NCI-H460 (cell line): ENCODE results near the gene KCNA1. TPM values are rescaled to one million over a fixed set of nuclear protein-coding genes. Genes with fewer than 3 reads are reported as not detected.

Experiments used
- DNase-seq: peaks from one replicate; pipeline ENCODE4 v3.0.0-alpha.2; 2016; ENCODE audit warnings: low read depth; ENCODE audit errors: extremely low read depth
- total RNA-seq: library from RNA; depleted of rRNA; stranded (reverse); fragments of >200 nt; shearing (Covaris generic); gene quantifications from 2 replicates; pipeline ENCODE4 v1.2.3, GENCODE V29; 2014

Gene KCNA1
- total RNA-seq, 1 experiment from 2014 or later = not detected

GRCh38 chr12:4910502-4911315, 1.0 kb downstream of the KCNA1 start:
- no peak for DNase-seq

GRCh38 chr12:4911316-4911994, 1.8 kb downstream of the KCNA1 start:
- DNase-seq = no peak

GRCh38 chr12:4914720-4915119, 5.0 kb downstream of the KCNA1 start:
- no peak for DNase-seq

DNA sequence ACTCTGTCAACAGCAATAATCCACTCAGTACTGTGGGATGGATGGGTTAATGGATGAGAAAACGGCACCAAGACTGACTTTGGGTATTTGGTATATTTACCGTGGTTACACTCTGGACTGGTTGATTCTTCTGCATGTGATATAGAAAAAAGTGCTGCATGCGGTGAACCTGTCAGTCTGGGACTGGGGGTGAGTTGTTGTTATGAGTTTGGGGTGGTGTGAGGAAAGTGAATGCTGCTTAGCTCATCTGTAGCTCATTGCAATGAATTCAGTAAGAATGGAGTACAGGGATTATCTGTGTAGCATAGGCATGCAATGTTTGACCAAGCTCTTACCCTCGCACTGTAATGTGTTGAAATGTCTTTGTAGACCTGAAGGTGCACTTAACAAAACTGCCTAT, 6.0 kb downstream of the KCNA1 start:
- no peak for DNase-seq

- no peak for DNase-seq
Observed at GRCh38 chr12:4918950-4919660, 9.4 kb downstream of the KCNA1 start.

- DNase-seq = no peak
Observed at GRCh38 chr12:4932576-4932975, 22.9 kb downstream of the KCNA1 start.

- no peak for DNase-seq
Observed at GRCh38 chr12:4933411-4933810, 23.7 kb downstream of the KCNA1 start.

DNA sequence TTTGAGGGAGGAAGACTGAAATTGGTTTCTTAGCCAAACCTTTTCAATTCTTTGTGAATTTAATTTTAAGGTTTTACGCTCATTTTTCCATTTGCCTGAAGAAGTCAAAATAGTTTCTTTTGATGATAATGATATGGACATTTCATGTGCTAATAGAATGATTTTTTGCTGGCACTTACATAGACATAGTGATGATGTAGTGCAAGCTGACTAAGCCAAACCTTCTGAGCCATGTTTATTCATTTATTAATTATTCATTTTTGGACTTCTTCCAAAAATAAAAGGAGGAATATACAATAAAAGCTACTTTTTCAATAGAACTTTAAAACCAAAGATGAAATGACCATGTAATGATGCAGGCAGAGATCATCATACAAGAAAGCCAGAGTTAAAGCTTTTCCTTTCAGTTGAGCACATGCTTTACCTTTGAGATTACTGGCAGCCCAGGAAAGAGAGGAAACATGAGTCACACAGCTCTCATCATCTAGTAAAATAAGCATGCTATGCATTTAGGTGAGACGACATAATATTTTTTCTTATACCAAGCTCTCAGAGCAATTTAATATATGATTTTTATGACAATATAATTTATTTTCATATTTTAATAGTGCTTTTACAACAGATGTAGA, 24.8 kb downstream of the KCNA1 start:
- DNase-seq = no peak

DNA sequence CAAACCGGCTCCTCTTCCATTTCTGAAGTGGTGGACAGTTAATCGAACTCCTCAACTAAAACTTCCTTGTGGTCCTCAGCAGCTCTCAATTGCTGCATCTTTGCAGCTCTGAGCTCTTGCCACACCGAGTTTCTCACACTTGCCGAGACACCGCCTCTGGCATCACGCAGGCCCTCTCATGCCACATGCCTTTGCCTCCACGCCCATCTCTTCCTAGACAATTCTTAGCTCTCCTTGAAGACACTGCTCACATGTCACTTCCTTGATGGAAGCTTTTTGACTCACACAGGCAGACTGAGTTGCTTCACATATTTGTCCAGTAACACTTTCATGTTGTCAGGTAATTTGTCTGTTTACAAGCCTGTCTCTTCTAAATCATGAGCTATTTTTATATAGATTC, 29.2 kb downstream of the KCNA1 start:
- DNase-seq = no peak

DNA sequence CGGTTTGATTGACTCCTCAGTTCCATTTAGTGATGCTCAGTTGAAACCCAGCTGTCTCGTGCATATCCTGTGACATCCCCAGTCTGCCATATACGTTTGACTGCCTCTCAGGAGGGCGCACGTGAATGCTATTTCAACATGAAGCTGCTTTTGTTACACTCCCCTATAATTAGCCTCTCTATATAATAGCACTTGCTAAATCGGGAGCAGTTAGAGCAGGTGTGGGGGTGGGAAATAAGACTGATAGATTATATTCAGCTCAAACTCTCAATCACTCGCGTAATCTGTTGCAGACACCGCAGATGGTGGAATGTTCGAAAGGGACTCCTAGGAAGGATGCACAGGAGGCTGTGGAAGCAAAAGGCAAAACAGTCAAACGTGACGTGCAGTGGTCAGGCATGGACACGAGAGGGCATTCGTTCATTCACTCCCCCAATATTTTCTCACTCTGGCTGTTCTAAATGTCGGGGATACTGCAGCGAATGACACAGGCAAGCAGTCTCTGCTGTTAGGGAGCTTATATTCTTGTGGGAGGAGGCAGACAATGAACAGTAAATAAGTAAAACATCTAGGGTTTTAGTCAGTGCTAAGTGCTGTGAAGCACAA, 29.8 kb downstream of the KCNA1 start:
- no peak for DNase-seq

DNA sequence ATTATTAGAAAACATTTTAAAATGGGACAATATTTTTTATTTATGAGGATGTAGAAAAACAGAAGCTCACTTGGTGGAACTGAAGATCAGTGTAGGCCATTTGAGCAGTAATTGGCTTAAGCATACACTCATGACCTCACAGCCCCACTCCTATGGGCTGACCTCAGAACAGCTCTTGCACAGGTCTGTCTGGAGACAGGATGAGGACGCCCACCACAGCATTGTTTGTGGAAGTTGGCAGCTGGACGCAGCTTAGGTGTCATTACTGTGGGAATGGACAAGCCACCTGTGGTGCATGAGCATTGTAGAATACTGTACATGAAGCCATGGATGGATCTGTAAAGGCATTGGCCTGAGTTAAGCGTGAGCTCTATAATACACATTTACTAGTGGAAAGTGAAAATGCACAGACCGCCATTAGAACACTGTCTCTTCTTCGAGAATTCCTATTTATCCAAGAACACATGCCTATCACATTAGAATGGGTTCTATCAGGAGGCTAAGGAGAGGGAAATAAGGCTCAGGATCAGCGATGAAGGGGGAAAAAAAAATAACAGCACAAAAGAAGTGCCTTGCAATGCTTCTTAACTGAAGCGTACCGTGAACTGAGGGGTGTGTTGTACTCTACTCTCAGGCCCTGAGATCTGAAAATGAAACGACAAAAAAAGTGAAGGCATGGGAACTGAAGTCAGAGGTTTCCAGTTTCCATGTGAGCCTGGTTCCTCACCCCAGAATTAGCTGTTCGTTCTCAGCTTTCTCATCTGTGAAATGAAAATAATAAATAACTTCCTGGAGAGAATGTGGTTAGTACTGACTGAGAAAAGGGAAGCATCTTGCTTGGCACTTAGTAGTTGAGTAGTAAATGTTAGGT, 33.6 kb downstream of the KCNA1 start:
- DNase-seq = no peak

DNA sequence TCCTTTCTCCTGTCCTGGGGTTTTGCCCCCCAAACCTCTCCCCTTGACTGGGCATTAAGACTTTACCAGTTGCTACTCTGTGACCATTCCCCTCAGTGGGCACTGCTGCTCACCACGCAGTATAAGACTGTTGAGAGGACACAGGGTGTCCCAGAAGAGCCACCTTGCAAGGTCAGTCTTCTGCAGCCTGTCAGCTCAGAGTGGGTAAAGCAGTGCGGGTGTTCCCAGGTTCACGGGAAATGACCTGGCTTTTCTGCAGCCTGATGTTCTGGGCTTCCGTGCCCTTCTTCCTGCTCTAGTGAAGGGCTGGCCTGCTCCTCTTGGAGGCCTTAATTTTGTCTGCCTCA, 34.2 kb downstream of the KCNA1 start:
- DNase-seq = no peak

GRCh38 chr12:4947253-4947652, 37.5 kb downstream of the KCNA1 start:
- DNase-seq = no peak

- DNase-seq = no peak
Observed at GRCh38 chr12:4951083-4951482, 41.4 kb downstream of the KCNA1 start.

DNA sequence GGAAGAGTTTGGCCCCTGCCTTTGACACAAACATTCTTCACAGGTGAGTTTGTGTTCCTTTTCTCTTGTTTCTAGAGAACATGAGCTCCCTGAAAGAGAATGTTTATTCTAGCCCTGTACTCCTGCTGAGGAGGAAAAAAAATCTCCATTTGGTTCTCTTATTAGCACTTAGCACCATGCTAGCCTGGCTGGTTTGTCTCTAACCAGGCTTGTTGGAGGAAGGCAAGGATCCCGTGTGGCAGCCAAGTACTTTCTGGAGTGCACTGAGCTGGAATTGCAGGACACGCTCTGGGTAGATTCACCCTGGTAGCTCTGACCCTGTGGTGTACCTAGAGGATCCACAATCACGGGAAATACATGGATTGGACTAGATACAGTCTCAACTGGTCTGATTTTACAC, 41.9 kb downstream of the KCNA1 start:
- DNase-seq = no peak

- no peak for DNase-seq
Observed at GRCh38 chr12:4954621-4955354, 45.1 kb downstream of the KCNA1 start.

- DNase-seq = no peak
Observed at GRCh38 chr12:4956054-4956453, 46.3 kb downstream of the KCNA1 start.

DNA sequence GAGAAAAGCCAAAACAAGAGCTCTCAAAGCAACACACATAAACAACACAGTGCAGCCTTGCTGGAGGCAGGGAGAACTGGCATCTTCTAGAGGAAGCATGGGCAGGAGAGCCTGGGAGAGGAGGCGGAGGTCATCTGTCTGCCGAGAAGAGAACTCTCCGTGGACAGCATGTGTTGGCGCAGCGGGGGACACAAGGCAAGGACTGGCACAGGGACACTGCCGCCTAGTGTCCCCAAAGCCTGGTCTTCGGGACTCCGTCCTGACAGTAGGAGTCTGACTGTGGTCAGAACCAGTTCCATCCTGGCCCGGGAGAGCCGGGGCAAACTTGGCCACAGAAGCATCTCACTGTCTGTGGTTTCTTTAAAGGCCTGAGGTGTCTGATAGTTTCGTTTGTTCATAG, 47.3 kb downstream of the KCNA1 start:
- no peak for DNase-seq

GRCh38 chr12:4957761-4958160, 48.1 kb downstream of the KCNA1 start:
- DNase-seq = no peak
